Measurements from ENCODE around the gene LIPC. TPM values are rescaled to one million over a fixed set of nuclear protein-coding genes. Genes with fewer than 3 reads are reported as not detected.

Gene LIPC
- total and polyA plus RNA-seq, 2 experiments from 2014 or later = 0.43 to 0.63 TPM

DNA sequence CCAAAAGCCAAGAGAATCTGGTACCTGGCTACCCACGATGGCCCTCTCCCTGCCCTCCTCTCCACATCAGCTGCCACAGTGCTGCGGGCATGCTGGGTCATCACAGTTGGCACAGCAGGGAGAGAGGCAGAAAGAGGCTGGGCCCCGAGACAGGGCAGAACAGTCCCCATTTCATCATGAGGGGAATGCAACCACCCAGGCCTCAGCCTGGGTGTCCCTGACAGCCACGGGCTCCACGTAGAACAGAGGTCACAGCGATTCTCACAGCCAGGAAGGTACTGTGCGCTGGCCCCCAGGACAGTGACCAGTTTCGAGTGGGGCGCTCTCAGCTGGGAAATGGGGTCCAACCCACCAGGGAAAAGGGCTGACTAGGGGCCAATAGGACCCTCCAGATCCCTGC lies 6.3 kb downstream of the LIPC start:
- no peaks in the 10 kb centered on the region for H4K20me1 ChIP-seq (ENCODE audit: insufficient read depth)
- peaks cover 37% of the 10 kb centered on the region for H3K4me1 ChIP-seq (ENCODE audit: insufficient read depth)
- 84 to 91% methylated on average over 9 of the region's 9 CpGs for WGBS, 2 experiments (ENCODE audit: low coverage in 1 of 2, low lambda C conversion rate in 2 of 2, missing lambda C conversion rate in 2 of 2)
- no peak overlapping the region for H3K4me3 ChIP-seq
- H3K4me2 ChIP-seq (ENCODE audit: unreplicated experiment) = no peak overlapping the region
- H3K9ac ChIP-seq = no peak overlapping the region
- in situ Hi-C loops (cut with MboI) = no loop called here
- no peaks in the 10 kb centered on the region for H3K27me3 ChIP-seq (replicated peaks; ENCODE audit: insufficient read depth)
- no peaks in the 10 kb centered on the region for H3K79me2 ChIP-seq (ENCODE audit: insufficient read depth)
- no peak for DNase-seq
- H3K9me2 ChIP-seq (ENCODE audit: insufficient read depth) = no peaks in the 10 kb centered on the region
- no peaks in the 10 kb centered on the region for H3K9me3 ChIP-seq (ENCODE audit: low read depth)
- TF ChIP-seq EZH2 (IDR thresholded peaks at IDR 0.05; ENCODE audit: insufficient read depth, poor library complexity, severe bottlenecking) (no peak), EZH2phosphoT487 (IDR thresholded peaks at IDR 0.05; ENCODE audit: insufficient read depth, low read depth) (no peak)
- H2AFZ ChIP-seq = no peak overlapping the region
- no peaks in the 10 kb centered on the region for H3K36me3 ChIP-seq (ENCODE audit: low read depth)
- H3K27ac ChIP-seq = no peak overlapping the region
- peaks cover 31% of the 10 kb centered on the region for H3F3A ChIP-seq (ENCODE audit: insufficient read depth)

DNA sequence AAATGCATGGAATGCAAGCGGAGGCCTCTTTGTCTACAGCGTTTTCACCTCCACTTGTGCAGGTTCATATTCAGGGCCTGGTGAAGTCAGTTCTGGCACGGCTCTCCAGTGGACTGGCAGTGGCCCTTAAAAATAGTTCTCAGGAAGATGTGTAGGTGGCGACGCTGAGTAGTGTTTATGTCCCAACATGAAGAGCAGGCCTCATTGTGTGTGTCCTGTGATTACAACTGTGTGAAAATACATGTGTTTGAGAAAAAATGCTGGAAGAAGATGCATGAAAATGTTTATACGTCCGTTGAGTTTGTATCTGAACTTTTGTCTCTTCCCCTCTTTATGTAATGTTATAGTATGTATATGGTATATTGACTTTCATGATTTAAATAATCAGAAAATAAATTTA lies 7.2 kb downstream of the LIPC start:
- Histone ChIP-seq H3K27me3 (replicated peaks; ENCODE audit: insufficient read depth) (no peaks in the 10 kb centered on the region), H3K9me2 (ENCODE audit: insufficient read depth) (no peaks in the 10 kb centered on the region), H3K27ac (no peak overlapping the region), H3K4me2 (ENCODE audit: unreplicated experiment) (no peak overlapping the region), H3K4me1 (ENCODE audit: insufficient read depth) (peaks cover 43% of the 10 kb centered on the region), H3K9me3 (ENCODE audit: low read depth) (no peaks in the 10 kb centered on the region), H3F3A (ENCODE audit: insufficient read depth) (peaks cover 27% of the 10 kb centered on the region), H3K79me2 (ENCODE audit: insufficient read depth) (no peaks in the 10 kb centered on the region), H3K4me3 (no peak overlapping the region), H3K9ac (no peak overlapping the region), H3K36me3 (ENCODE audit: low read depth) (no peaks in the 10 kb centered on the region), H4K20me1 (ENCODE audit: insufficient read depth) (no peaks in the 10 kb centered on the region), H2AFZ (no peak overlapping the region)
- DNase-seq = peak; percentile 77
- in situ Hi-C loops (cut with MboI) = no loop called here
- WGBS, 2 experiments (ENCODE audit: low coverage in 1 of 2, low lambda C conversion rate in 2 of 2, missing lambda C conversion rate in 2 of 2) = 93 to 94% methylated on average over 7 of the region's 7 CpGs
- TF ChIP-seq EZH2phosphoT487 (IDR thresholded peaks at IDR 0.05; ENCODE audit: insufficient read depth, low read depth) = no peak
- TF ChIP-seq EZH2 (IDR thresholded peaks at IDR 0.05; ENCODE audit: insufficient read depth, poor library complexity, severe bottlenecking) = no peak

DNA sequence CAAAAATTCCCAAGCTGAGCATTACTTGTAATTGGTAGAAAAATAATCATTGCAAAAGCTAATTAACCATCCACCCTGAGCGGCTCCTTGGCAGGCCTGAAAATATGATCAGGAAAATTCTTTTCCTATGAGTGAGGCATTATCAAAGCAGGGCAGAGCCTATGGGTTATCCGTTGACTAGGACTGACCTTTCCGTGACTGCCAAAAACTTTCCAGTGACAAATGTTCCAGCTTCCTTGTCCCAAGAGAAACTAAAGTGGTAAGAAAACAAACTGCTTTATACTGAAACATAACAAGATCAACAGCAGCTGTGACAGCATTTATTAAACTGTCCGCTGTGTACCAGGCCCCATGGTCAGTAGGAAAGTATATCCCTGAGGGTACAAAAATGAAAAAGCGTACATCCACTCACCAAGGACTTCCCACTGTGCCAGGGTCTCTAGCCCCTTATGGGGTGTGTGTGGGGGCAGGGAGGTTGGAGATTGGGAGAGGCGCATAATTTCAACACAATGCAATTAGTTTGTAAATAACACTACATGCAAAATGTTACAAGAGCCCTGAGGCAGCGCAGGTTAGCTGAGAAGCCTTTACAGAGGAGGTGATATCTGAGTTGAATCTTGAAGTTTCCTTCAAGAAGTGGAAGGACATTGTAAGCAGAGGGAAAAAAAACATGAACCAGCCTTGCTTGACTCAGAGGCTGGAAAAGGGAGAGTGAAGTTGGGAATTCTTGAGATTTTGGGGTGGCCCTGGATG lies 8.5 kb downstream of the LIPC start:
- TF ChIP-seq EZH2 (IDR thresholded peaks at IDR 0.05; ENCODE audit: insufficient read depth, poor library complexity, severe bottlenecking) (no peak), EZH2phosphoT487 (IDR thresholded peaks at IDR 0.05; ENCODE audit: insufficient read depth, low read depth) (no peak)
- H4K20me1 ChIP-seq (ENCODE audit: insufficient read depth) = no peaks in the 10 kb centered on the region
- peak overlapping the region; percentile 19; the same call in 1 of the 2 replicates for H3K4me3 ChIP-seq
- DNase-seq = peak; percentile 65
- H3K4me1 ChIP-seq (ENCODE audit: insufficient read depth) = peaks cover 57% of the 10 kb centered on the region
- H3K4me2 ChIP-seq (ENCODE audit: unreplicated experiment) = peak overlapping the region; percentile 60
- H3K9me3 ChIP-seq (ENCODE audit: low read depth) = no peaks in the 10 kb centered on the region
- peak overlapping the region; percentile 50 for H3K9ac ChIP-seq
- in situ Hi-C loops (cut with MboI) = no loop called here
- H2AFZ ChIP-seq = peak overlapping the region; percentile 58
- H3K36me3 ChIP-seq (ENCODE audit: low read depth) = no peaks in the 10 kb centered on the region
- no peaks in the 10 kb centered on the region for H3K27me3 ChIP-seq (replicated peaks; ENCODE audit: insufficient read depth)
- H3F3A ChIP-seq (ENCODE audit: insufficient read depth) = peaks cover 32% of the 10 kb centered on the region
- H3K79me2 ChIP-seq (ENCODE audit: insufficient read depth) = no peaks in the 10 kb centered on the region
- H3K9me2 ChIP-seq (ENCODE audit: insufficient read depth) = no peaks in the 10 kb centered on the region
- peak overlapping the region; percentile 84 for H3K27ac ChIP-seq
- WGBS, 2 experiments (ENCODE audit: low coverage in 1 of 2, low lambda C conversion rate in 2 of 2, missing lambda C conversion rate in 2 of 2) = 19 to 25% methylated on average over 7 of the region's 7 CpGs

DNA sequence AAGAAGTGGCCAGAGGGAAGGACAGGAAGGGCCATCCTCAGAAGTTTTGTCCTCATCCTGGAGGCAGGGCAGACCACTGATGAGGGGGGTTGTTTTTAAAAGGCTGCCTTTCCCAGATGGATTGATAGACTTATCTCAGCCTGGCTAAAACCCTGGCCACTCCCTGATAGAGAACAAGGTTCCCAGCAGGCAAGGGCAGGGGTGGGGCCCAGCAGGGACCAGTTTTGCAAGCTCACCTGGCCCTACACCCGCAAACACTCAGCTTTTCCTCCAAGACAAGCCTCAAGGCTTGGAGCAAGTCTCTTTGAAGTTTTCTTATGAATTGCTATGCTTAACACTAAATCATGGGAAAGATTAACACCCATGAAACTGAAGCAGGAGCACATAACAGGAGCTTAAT lies 9.1 kb downstream of the LIPC start:
- peaks cover 33% of the 10 kb centered on the region for H3F3A ChIP-seq (ENCODE audit: insufficient read depth)
- H4K20me1 ChIP-seq (ENCODE audit: insufficient read depth) = no peaks in the 10 kb centered on the region
- H3K27ac ChIP-seq = peak overlapping the region; percentile 84
- no peak for DNase-seq
- peak overlapping the region; percentile 50; the same call in 1 of the 2 replicates for H3K9ac ChIP-seq
- TF ChIP-seq EZH2 (IDR thresholded peaks at IDR 0.05; ENCODE audit: insufficient read depth, poor library complexity, severe bottlenecking) (no peak), EZH2phosphoT487 (IDR thresholded peaks at IDR 0.05; ENCODE audit: insufficient read depth, low read depth) (no peak)
- H3K27me3 ChIP-seq (replicated peaks; ENCODE audit: insufficient read depth) = no peaks in the 10 kb centered on the region
- H3K4me1 ChIP-seq (ENCODE audit: insufficient read depth) = peaks cover 57% of the 10 kb centered on the region
- H3K36me3 ChIP-seq (ENCODE audit: low read depth) = no peaks in the 10 kb centered on the region
- no peaks in the 10 kb centered on the region for H3K79me2 ChIP-seq (ENCODE audit: insufficient read depth)
- no peak overlapping the region for H3K4me3 ChIP-seq
- peak overlapping the region; percentile 60 for H3K4me2 ChIP-seq (ENCODE audit: unreplicated experiment)
- in situ Hi-C loops (cut with MboI) = no loop called here
- H3K9me2 ChIP-seq (ENCODE audit: insufficient read depth) = no peaks in the 10 kb centered on the region
- no peaks in the 10 kb centered on the region for H3K9me3 ChIP-seq (ENCODE audit: low read depth)
- WGBS, 2 experiments (ENCODE audit: low coverage in 1 of 2, low lambda C conversion rate in 2 of 2, missing lambda C conversion rate in 2 of 2) = 96 to 100% methylated on average over 1 of the region's 1 CpG
- H2AFZ ChIP-seq = 0 out of 2 replicates have a peak overlapping the region, but pooled peaks have one; percentile 58

All from GM23248 (cell line).